Neural cell (in vitro differentiated cells): ENCODE measurements around the gene DUS2.

Source experiments
- CTCF ChIP-seq: fragments of 450-650 bp; IDR thresholded peaks from 2 replicates; pipeline ENCODE4 v1.5.1; 2014; ENCODE audit warnings: antibody characterized with exemption, mild to moderate bottlenecking, moderate library complexity; ENCODE audit not compliant: poor library complexity, severe bottlenecking
- EZH2 ChIP-seq: fragments of 200-600, 300-800 bp; shearing (Covaris generic), sonication (generic); IDR thresholded peaks from 2 replicates; pipeline ENCODE4 v1.6.1; 2014; ENCODE audit warnings: antibody characterized with exemption, low read length, borderline replicate concordance, mild to moderate bottlenecking; ENCODE audit not compliant: insufficient read depth, poor library complexity, severe bottlenecking
- REST ChIP-seq: IDR thresholded peaks from 2 replicates; pipeline ENCODE4 v1.6.1; 2012; ENCODE audit warnings: borderline replicate concordance

- TF ChIP-seq REST = no peak
- TF ChIP-seq EZH2 = no peak
- TF ChIP-seq CTCF = no peak
Observed at GRCh38 chr16:68096491-68096890, 73.4 kb downstream of the DUS2 start.
